GM12892 (cell line): ENCODE measurements around the gene C1QA.

Source experiments
- POLR2A ChIP-seq: IDR thresholded peaks from 2 replicates; pipeline ENCODE4 v1.6.1; 2011; ENCODE audit warnings: low read depth, low read length, control low read depth
- TAF1 ChIP-seq: IDR thresholded peaks from 2 replicates; pipeline ENCODE4 v1.6.1; 2011; ENCODE audit warnings: low read depth, mild to moderate bottlenecking, control low read depth, low read length, borderline replicate concordance

DNA sequence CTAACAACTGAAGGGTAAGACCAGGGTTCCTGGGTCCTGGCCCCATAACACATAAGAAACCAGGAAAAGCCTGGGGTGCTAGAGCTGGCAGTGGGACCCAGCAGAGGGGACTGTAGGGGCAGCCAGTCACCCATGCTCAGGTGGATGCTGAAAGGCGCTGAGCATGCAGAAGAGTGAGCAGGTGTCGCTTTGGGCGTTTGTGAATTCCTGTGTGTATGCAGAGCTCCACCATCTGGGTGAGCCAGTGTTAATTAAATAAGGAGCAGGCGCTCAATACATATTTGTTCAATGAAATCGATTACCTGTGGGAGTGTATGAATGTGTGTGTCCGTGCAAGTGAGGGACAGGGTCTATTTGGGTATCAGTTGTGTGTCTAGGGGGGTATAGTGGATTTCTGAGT, 499 bp downstream of the C1QA start:
- TF ChIP-seq POLR2A, result no peak
- no peak for TF ChIP-seq TAF1
